DOHH2 (cell line): ENCODE data around the gene STRA8.

ENCODE experiments used
- CTCF ChIP-seq: fragments of 200-600 bp; sonication (generic); IDR thresholded peaks from one replicate; pipeline ENCODE4 v1.5.1; 2014; ENCODE audit warnings: antibody characterized with exemption, mild to moderate bottlenecking, low read depth, low read length; ENCODE audit not compliant: poor library complexity, severe bottlenecking
- EZH2phosphoT487 ChIP-seq: fragments of 200-600 bp; sonication (generic); IDR thresholded peaks from 2 replicates; pipeline ENCODE4 v1.6.1; 2017; ENCODE audit warnings: borderline replicate concordance, mild to moderate bottlenecking, antibody characterized with exemption, low read length, moderate library complexity, mixed read lengths

GRCh38 chr7:135274495-135275268 lies 41.0 kb downstream of the STRA8 start:
- peak; percentile 94 for TF ChIP-seq CTCF
- TF ChIP-seq EZH2phosphoT487, result no peak
